H1 (cell line): Measurements from ENCODE around the gene COX7B2. TPM values are rescaled to one million over a fixed set of nuclear protein-coding genes. Genes with fewer than 3 reads are reported as not detected.

Experiments
- CTCF ChIA-PET: fragments of 300-600 bp; sonication (Branson Sonifier 250); formaldehyde crosslinking; loops from one replicate; lab custom pipeline; 2021; ENCODE audit not compliant: partially characterized antibody; lab: Charles Lee
- POLR2A ChIA-PET: fragments of 300-600 bp; sonication (Branson Sonifier 250); formaldehyde crosslinking; loops from one replicate; lab custom pipeline; 2021; ENCODE audit warnings: inconsistent platforms; ENCODE audit not compliant: partially characterized antibody; lab: Charles Lee
- DNase-seq, 2 experiments: peaks; one replicate each; pipeline versions ENCODE4 v3.0.0 to v3.0.0-alpha.2; 2010 to 2022; ENCODE audit warnings: low spot score in 2 of 2, low read depth in 1 of 2, mixed read lengths in 1 of 2
- FAIRE-seq: peaks from 2 replicates; lab custom pipeline; 2011; peaks lifted over from hg19 to GRCh38; lab: Jason Lieb, UNC
- H2AFZ ChIP-seq: 2 replicates; pipeline ENCODE4 v1.8.1; 2012; ENCODE audit warnings: low read length, inconsistent platforms
- H2AK5ac ChIP-seq: 2 replicates; pipeline ENCODE4 v1.6.1; 2013; ENCODE audit warnings: low read depth, low read length
- H2BK120ac ChIP-seq: replicated peaks from 2 replicates; pipeline ENCODE3; 2013; ENCODE audit warnings: low read depth, low read length, inconsistent platforms
- H2BK12ac ChIP-seq: 2 replicates; pipeline ENCODE4 v1.6.1; 2013; ENCODE audit warnings: low read depth, low read length
- H2BK15ac ChIP-seq: 2 replicates; pipeline ENCODE4 v1.6.1; 2013; ENCODE audit warnings: low read length
- H2BK20ac ChIP-seq: 2 replicates; pipeline ENCODE4 v1.6.1; 2013; ENCODE audit warnings: low read length
- H2BK5ac ChIP-seq: 2 replicates; pipeline ENCODE4 v1.6.1; 2013; ENCODE audit warnings: low read depth, low read length
- H3K14ac ChIP-seq: 2 replicates; pipeline ENCODE4 v1.6.1; 2013; ENCODE audit warnings: inconsistent platforms; ENCODE audit not compliant: insufficient read length
- H3K18ac ChIP-seq: 2 replicates; pipeline ENCODE4 v1.6.1; 2013; ENCODE audit warnings: low read length; ENCODE audit errors: extremely low read depth
- H3K23ac ChIP-seq: 2 replicates; pipeline ENCODE4 v1.6.1; 2013; ENCODE audit warnings: inconsistent platforms; ENCODE audit not compliant: insufficient read length
- H3K23me2 ChIP-seq: 2 replicates; pipeline ENCODE4 v1.6.1; 2013; ENCODE audit warnings: low read depth, low read length
- H3K27ac ChIP-seq: 2 replicates; pipeline ENCODE4 v1.6.1; 2011; ENCODE audit warnings: low read depth, low read length, inconsistent platforms
- H3K27me3 ChIP-seq, 4 experiments: replicated peaks in 1 of 4; 1 replicate in 1 of 4; 2 replicates in 3 of 4; pipeline versions ENCODE4 v1.6.1 to v1.8.1; 2011 to 2013; ENCODE audit warnings: low read length in 3 of 4, mild to moderate bottlenecking in 3 of 4, inconsistent platforms in 2 of 4, mixed read lengths in 2 of 4, moderate library complexity in 1 of 4; ENCODE audit not compliant: control insufficient read depth in 3 of 4, insufficient read depth in 3 of 4; ENCODE audit errors: extremely low read depth in 1 of 4
- H3K36me3 ChIP-seq, 4 experiments: 2 replicates each; pipeline versions ENCODE4 v1.6.1 to v1.8.1; 2011 to 2013; ENCODE audit warnings: mild to moderate bottlenecking in 4 of 4, low read length in 3 of 4, moderate library complexity in 2 of 4, control low read depth in 1 of 4, inconsistent platforms in 1 of 4; ENCODE audit not compliant: insufficient read depth in 4 of 4, control insufficient read depth in 2 of 4
- H3K4ac ChIP-seq: replicated peaks from 2 replicates; pipeline ENCODE3; 2013; ENCODE audit warnings: low read length, low read depth, mixed read lengths, inconsistent platforms; ENCODE audit not compliant: insufficient read length
- H3K4me1 ChIP-seq, 4 experiments: replicated peaks in 1 of 4; 1 replicate in 1 of 4; 2 replicates in 3 of 4; pipeline versions ENCODE4 v1.6.1 to v1.8.1; 2011 to 2013; ENCODE audit warnings: low read length in 3 of 4, inconsistent platforms in 2 of 4, mixed read lengths in 1 of 4; ENCODE audit not compliant: insufficient read depth in 4 of 4, control insufficient read depth in 3 of 4
- H3K4me2 ChIP-seq, 2 experiments: 2 replicates each; pipeline versions ENCODE4 v1.6.1 to v1.8.1; 2011 to 2013; ENCODE audit warnings: low read depth in 2 of 2, low read length in 2 of 2, control low read depth in 1 of 2, inconsistent platforms in 1 of 2, mild to moderate bottlenecking in 1 of 2; ENCODE audit not compliant: insufficient read depth in 1 of 2
- H3K4me3 ChIP-seq, 4 experiments: fragments of 200-600, 300-600 bp in 1 of 4; sonication (generic), shearing (Covaris generic), sonication (Bioruptor Twin) in 1 of 4; 2 replicates each; pipeline versions ENCODE4 v1.5.1 to v1.8.1; 2011 to 2016; ENCODE audit warnings: low read length in 4 of 4, low read depth in 3 of 4, control low read depth in 2 of 4, inconsistent platforms in 2 of 4, mild to moderate bottlenecking in 2 of 4, mixed read lengths in 1 of 4, moderate library complexity in 1 of 4; ENCODE audit not compliant: insufficient read depth in 2 of 4; ENCODE audit errors: extremely low read depth in 1 of 4
- H3K56ac ChIP-seq: replicated peaks from 2 replicates; pipeline ENCODE3; 2013; ENCODE audit warnings: low read depth, mild to moderate bottlenecking, mixed read lengths, low read length, inconsistent platforms; ENCODE audit not compliant: insufficient read length
- H3K79me1 ChIP-seq: 2 replicates; pipeline ENCODE4 v1.6.1; 2013; ENCODE audit warnings: low read depth, low read length, control low read depth
- H3K79me2 ChIP-seq, 2 experiments: 2 replicates each; pipeline versions ENCODE4 v1.6.1 to v1.8.1; 2012 to 2013; ENCODE audit warnings: low read length in 2 of 2, mild to moderate bottlenecking in 2 of 2, inconsistent platforms in 1 of 2; ENCODE audit not compliant: insufficient read depth in 2 of 2, control insufficient read depth in 1 of 2
- H3K9ac ChIP-seq, 4 experiments: replicated peaks in 1 of 4; 1 replicate in 1 of 4; 2 replicates in 3 of 4; pipeline versions ENCODE4 v1.6.1 to v1.8.1; 2011 to 2013; ENCODE audit warnings: low read depth in 3 of 4, low read length in 3 of 4, control low read depth in 2 of 4, mild to moderate bottlenecking in 2 of 4, moderate library complexity in 2 of 4, inconsistent platforms in 1 of 4; ENCODE audit errors: extremely low read depth in 1 of 4
- H3K9me3 ChIP-seq, 2 experiments: 2 replicates each; pipeline versions ENCODE4 v1.6.1 to v1.8.1; 2012 to 2013; ENCODE audit warnings: mild to moderate bottlenecking in 2 of 2, moderate library complexity in 2 of 2, control low read depth in 1 of 2, inconsistent platforms in 1 of 2, low read depth in 1 of 2, low read length in 1 of 2, mixed read lengths in 1 of 2; ENCODE audit not compliant: insufficient read depth in 2 of 2
- H4K20me1 ChIP-seq, 2 experiments: replicated peaks in 1 of 2; 2 replicates each; pipeline versions ENCODE3 to v1.8.1; 2011 to 2013; ENCODE audit warnings: inconsistent platforms in 2 of 2, low read length in 2 of 2, mild to moderate bottlenecking in 1 of 2; ENCODE audit not compliant: insufficient read depth in 2 of 2, control insufficient read depth in 1 of 2
- H4K5ac ChIP-seq: 2 replicates; pipeline ENCODE4 v1.6.1; 2013; ENCODE audit warnings: low read length, low read depth, mixed read lengths, inconsistent platforms; ENCODE audit not compliant: insufficient read length
- H4K8ac ChIP-seq: 2 replicates; pipeline ENCODE4 v1.8.0; 2013; ENCODE audit warnings: mild to moderate bottlenecking, moderate library complexity, low read length, inconsistent platforms; ENCODE audit not compliant: insufficient read depth; ENCODE audit errors: extremely low read depth
- H4K91ac ChIP-seq: replicated peaks from 2 replicates; pipeline ENCODE3; 2013; ENCODE audit warnings: low read length, mixed read lengths, inconsistent platforms; ENCODE audit not compliant: insufficient read length
- BACH1 ChIP-seq: IDR thresholded peaks from 2 replicates; pipeline ENCODE4 v1.6.1; 2012; ENCODE audit warnings: low read length, improper control_type of control experiment
- CBX5 ChIP-seq: fragments of 300-800, 300-1000 bp; sonication (generic); IDR thresholded peaks from 2 replicates; pipeline ENCODE4 v1.7.1; 2016; ENCODE audit warnings: antibody characterized with exemption, low read length, low read depth
- CTCF ChIP-seq, 3 experiments: IDR thresholded peaks; 1 replicate in 2 of 3; 2 replicates in 1 of 3; pipeline versions ENCODE4 v1.5.1 to v1.6.1; 2011; ENCODE audit warnings: low read length in 3 of 3, mild to moderate bottlenecking in 3 of 3, inconsistent platforms in 2 of 3, low read depth in 1 of 3, moderate library complexity in 1 of 3; ENCODE audit not compliant: insufficient read depth in 1 of 3; ENCODE audit errors: control extremely low read depth in 1 of 3
- E2F6 ChIP-seq: IDR thresholded peaks from 2 replicates; pipeline ENCODE4 v1.6.1; 2012; ENCODE audit warnings: inconsistent platforms
- EZH2 ChIP-seq: fragments of 200-600 bp; sonication (generic); IDR thresholded peaks from 2 replicates; pipeline ENCODE4 v1.7.1; 2012; ENCODE audit warnings: low read depth, mild to moderate bottlenecking, moderate library complexity, low read length, inconsistent platforms; ENCODE audit not compliant: severe bottlenecking
- GABPA ChIP-seq: IDR thresholded peaks from 2 replicates; pipeline ENCODE4 v1.6.1; 2011; ENCODE audit warnings: mild to moderate bottlenecking, low read length, moderate library complexity, borderline replicate concordance; ENCODE audit not compliant: insufficient read depth
- HDAC2 ChIP-seq, 2 experiments: fragments of 300-600 bp in 1 of 2; sonication (generic) in 1 of 2; IDR thresholded peaks; 2 replicates each; pipeline ENCODE4 v1.6.1; 2011 to 2012; ENCODE audit warnings: low read depth in 2 of 2, low read length in 2 of 2, mild to moderate bottlenecking in 2 of 2, moderate library complexity in 2 of 2, borderline replicate concordance in 1 of 2, inconsistent platforms in 1 of 2
- MAFK ChIP-seq: IDR thresholded peaks from 2 replicates; pipeline ENCODE4 v1.6.1; 2012; ENCODE audit warnings: low read depth, mild to moderate bottlenecking, improper control_type of control experiment, low read length
- POLR2AphosphoS5 ChIP-seq: IDR thresholded peaks from 2 replicates; pipeline ENCODE4 v1.6.1; 2011; ENCODE audit warnings: low read depth, low read length
- RXRA ChIP-seq: IDR thresholded peaks from 2 replicates; pipeline ENCODE4 v1.6.1; 2011; ENCODE audit warnings: low read depth, mild to moderate bottlenecking, low read length, moderate library complexity; ENCODE audit not compliant: insufficient read depth
- SUZ12 ChIP-seq: fragments of 200-600 bp; sonication (generic); IDR thresholded peaks from 2 replicates; pipeline ENCODE4 v1.6.1; 2012; ENCODE audit warnings: mild to moderate bottlenecking, inconsistent platforms, low read length, moderate library complexity, mixed read lengths
- WGBS, 2 experiments: shearing (Covaris generic) in 1 of 2; methylation state at CpG; one replicate each; pipeline versions ENCODE4 v1.1.6 to v1.1.7; 2013 to 2015; ENCODE audit warnings: low lambda C conversion rate in 2 of 2, mixed read lengths in 2 of 2, inconsistent platforms in 1 of 2, low coverage in 1 of 2, missing lambda C conversion rate in 1 of 2; ENCODE audit not compliant: insufficient replicate concordance in 2 of 2, insufficient coverage in 1 of 2, insufficient read length in 1 of 2; ENCODE audit errors: extremely low coverage in 1 of 2, missing lambda C conversion rate in 1 of 2; 5-methylcytosine and 5-hydroxymethylcytosine counted together
- polyA plus RNA-seq, 7 experiments: library from polyadenylated mRNA; depleted of rRNA in 3 of 7; stranded (reverse) in 5 of 7; unstranded in 2 of 7; fragments of >200 nt in 5 of 7; fragments of 200-250 nt in 2 of 7; gene quantifications; 1 replicate in 5 of 7; 2 replicates in 1 of 7; 4 replicates in 1 of 7; pipeline versions ENCODE4 v1.2.1 to v1.2.3, GENCODE V29; 2011 to 2013; ENCODE audit warnings: missing spikeins in 2 of 7, mixed read lengths in 2 of 7
- total RNA-seq: library from RNA; stranded (reverse); fragmentation: NEBNext Ultra II Directional; extraction: Animal tissue kit (Norgen Biotek cat#: 25700); gene quantifications from 2 replicates; pipeline ENCODE4 v1.2.1, GENCODE V29; 2021

Gene COX7B2
- total and polyA plus RNA-seq, 2 of the 8 experiments (the other 6 are each of a cell fraction or from before 2014, with no cell fraction given) = not detected

GRCh38 chr4:46817806-46818205 is 91.2 kb downstream of the COX7B2 start:
- H3K14ac ChIP-seq = no peak overlapping the region
- 89% methylated on average over 1 of the region's 1 CpG; no CpG with 5 or more reads in 1 of the 2 experiments for WGBS, 2 experiments
- TF ChIP-seq EZH2 (no peak), POLR2AphosphoS5 (no peak), BACH1 (no peak), CBX5 (no peak), MAFK (no peak), SUZ12 (no peak), HDAC2 (IDR thresholded peaks at IDR 0.05; ENCODE audit: borderline replicate concordance in 1 of 2, low read depth in 2 of 2, low read length in 2 of 2) (no peak), CTCF (IDR thresholded peaks at IDR 0.05; ENCODE audit: control extremely low read depth in 1 of 3, insufficient read depth in 1 of 3, low read depth in 1 of 3, low read length in 3 of 3) (no peak), GABPA (no peak), RXRA (no peak), E2F6 (no peak)

More at GRCh38 chr4:46817806-46818205, 91.2 kb downstream of the COX7B2 start:
- FAIRE-seq = no peak
- Histone ChIP-seq H3K79me1 (no peaks in the 10 kb centered on the region), H3K27ac (no peak overlapping the region), H4K20me1 (no peaks in the 10 kb centered on the region), H2AK5ac (no peak overlapping the region), H3K4me3 (no peak overlapping the region), H3K23ac (no peak overlapping the region), H2BK12ac (no peak overlapping the region), H3K27me3 (no peaks in the 10 kb centered on the region), H3K4me1 (no peaks in the 10 kb centered on the region), H3K9me3 (no peaks in the 10 kb centered on the region), H3K18ac (no peak overlapping the region), H3K36me3 (no peaks in the 10 kb centered on the region), H3K9ac (no peak overlapping the region), H3K56ac (no peak overlapping the region), H3K4ac (no peak overlapping the region), H4K8ac (no peak overlapping the region), H4K91ac (no peak overlapping the region), H3K79me2 (no peaks in the 10 kb centered on the region), H3K23me2 (no peaks in the 10 kb centered on the region), H2BK120ac (no peak overlapping the region), H4K5ac (no peak overlapping the region), H2BK15ac (no peak overlapping the region), H3K4me2 (no peak overlapping the region), H2BK5ac (no peak overlapping the region), H2BK20ac (no peak overlapping the region), H2AFZ (no peak overlapping the region)
- DNase-seq = no peak
- ChIA-PET CTCF (no interaction called here), POLR2A (no interaction called here)
